B cell (primary cell): ENCODE data around the gene PIP4K2C. TPM values are rescaled to one million over a fixed set of nuclear protein-coding genes. Genes with fewer than 3 reads are reported as not detected.
A peak's percentile ranks its signal among the peaks of the same experiment; 100 is the strongest.

Experiments
- ATAC-seq: fragments of 200-7000 bp; cut with Tn5 transposase; one replicate; pipeline ENCODE4 v1.10.0; 2021; ENCODE audit warnings: low read depth, mild to moderate bottlenecking, moderate number of reproducible peaks, moderate library complexity
- CTCF ChIA-PET: fragments of 350-600 bp; sonication (Branson Sonifier 250); formaldehyde crosslinking; loops from one replicate; lab custom pipeline; 2021; ENCODE audit warnings: antibody characterized with exemption, inconsistent platforms; lab: Charles Lee
- POLR2A ChIA-PET: fragments of 350-600 bp; sonication (Branson Sonifier 250); formaldehyde crosslinking; loops from one replicate; lab custom pipeline; 2021; ENCODE audit warnings: antibody characterized with exemption; lab: Charles Lee
- DNase-seq: peaks from one replicate; pipeline ENCODE4 v3.0.0; 2013
- H2AFZ ChIP-seq: 2 replicates; pipeline ENCODE4 v1.6.1; 2012; ENCODE audit warnings: mild to moderate bottlenecking, low read depth, low read length; ENCODE audit not compliant: insufficient read depth, poor library complexity, severe bottlenecking
- H3K27ac ChIP-seq, 2 donors: 1 replicate in 1 of 2; 2 replicates in 1 of 2; pipeline ENCODE4 v1.5.1; 2012 to 2013; ENCODE audit warnings: low read length in 2 of 2, mild to moderate bottlenecking in 2 of 2, moderate library complexity in 1 of 2
- H3K27me3 ChIP-seq, 4 experiments: fragments of 200-600 bp in 1 of 4; sonication (generic) in 1 of 4; replicated peaks in 1 of 4; 1 replicate in 2 of 4; 2 replicates in 2 of 4; pipeline versions ENCODE4 v1.6.1 to v1.7.0; 2013 to 2016; ENCODE audit warnings: low read length in 3 of 4, mild to moderate bottlenecking in 2 of 4, mixed read lengths in 1 of 4, moderate library complexity in 1 of 4; ENCODE audit not compliant: insufficient read depth in 4 of 4, control insufficient read depth in 3 of 4; ENCODE audit errors: control extremely low read depth in 1 of 4
- H3K36me3 ChIP-seq, 2 experiments: replicated peaks in 1 of 2; 1 replicate in 1 of 2; 2 replicates in 1 of 2; pipeline versions ENCODE4 v1.6.1 to v1.7.1; 2013; ENCODE audit warnings: low read length in 1 of 2; ENCODE audit not compliant: insufficient read depth in 2 of 2, control insufficient read depth in 1 of 2; ENCODE audit errors: control extremely low read depth in 1 of 2, extremely low read depth in 1 of 2
- H3K4me1 ChIP-seq, 2 donors: fragments of 200-600 bp in 1 of 2; sonication (generic) in 1 of 2; 1 replicate in 1 of 2; 2 replicates in 1 of 2; pipeline versions ENCODE4 v1.5.1 to v1.6.1; 2013 to 2017; ENCODE audit warnings: low read length in 2 of 2; ENCODE audit not compliant: control insufficient read depth in 2 of 2, insufficient read depth in 2 of 2
- H3K4me2 ChIP-seq: replicated peaks from 2 replicates; pipeline ENCODE3; 2012; ENCODE audit warnings: mild to moderate bottlenecking, low read depth, low read length; ENCODE audit not compliant: poor library complexity, severe bottlenecking
- H3K4me3 ChIP-seq, 5 experiments: fragments of 200-600 bp in 1 of 5; sonication (generic) in 1 of 5; 1 replicate in 3 of 5; 2 replicates in 2 of 5; pipeline versions ENCODE4 v1.5.1 to v1.7.0; 2011 to 2016; ENCODE audit warnings: low read length in 4 of 5, mild to moderate bottlenecking in 4 of 5, low read depth in 2 of 5, control low read depth in 1 of 5, moderate library complexity in 1 of 5; ENCODE audit not compliant: insufficient read depth in 1 of 5; ENCODE audit errors: control extremely low read depth in 1 of 5, extremely low read depth in 1 of 5
- H3K79me2 ChIP-seq: fragments of 200-600 bp; sonication (generic); one replicate; pipeline ENCODE4 v1.6.0; 2016; ENCODE audit warnings: low read length; ENCODE audit not compliant: control insufficient read depth, insufficient read depth
- H3K9ac ChIP-seq: fragments of 200-600 bp; sonication (generic); 2 replicates; pipeline ENCODE4 v1.6.1; 2017; ENCODE audit warnings: mild to moderate bottlenecking, low read length, moderate library complexity
- H3K9me3 ChIP-seq, 3 donors: one replicate each; pipeline versions ENCODE4 v1.6.1 to v1.7.1; 2013; ENCODE audit warnings: low read length in 2 of 3; ENCODE audit not compliant: control insufficient read depth in 2 of 3, insufficient read depth in 1 of 3; ENCODE audit errors: control extremely low read depth in 1 of 3
- H4K20me1 ChIP-seq: 2 replicates; pipeline ENCODE4 v1.6.0; 2012; ENCODE audit warnings: mild to moderate bottlenecking, low read length; ENCODE audit not compliant: insufficient read depth, control insufficient read depth, poor library complexity, severe bottlenecking
- H3K27ac Mint-ChIP-seq: one replicate; pipeline ENCODE4 v1.8.0; 2021; ENCODE audit warnings: mixed read lengths
- H3K27me3 Mint-ChIP-seq: one replicate; pipeline ENCODE4 v1.8.0; 2021; ENCODE audit warnings: mixed read lengths
- H3K4me1 Mint-ChIP-seq: one replicate; pipeline ENCODE4 v1.8.0; 2021; ENCODE audit warnings: mixed read lengths
- H3K4me3 Mint-ChIP-seq: one replicate; pipeline ENCODE4 v1.8.0; 2021; ENCODE audit warnings: mixed read lengths
- H3K9me3 Mint-ChIP-seq: one replicate; pipeline ENCODE4 v1.8.0; 2022; ENCODE audit warnings: mixed read lengths; ENCODE audit not compliant: insufficient read depth
- EZH2 ChIP-seq: IDR thresholded peaks from 2 replicates; pipeline ENCODE4 v1.6.1; 2012; ENCODE audit warnings: borderline replicate concordance, low read depth, mild to moderate bottlenecking, moderate library complexity, low read length; ENCODE audit not compliant: insufficient read depth, poor library complexity, severe bottlenecking
- WGBS: methylation state at CpG from one replicate; pipeline ENCODE4 v1.1.5; 2013; ENCODE audit warnings: missing lambda C conversion rate; ENCODE audit not compliant: insufficient coverage; 5-methylcytosine and 5-hydroxymethylcytosine counted together
- intact Hi-C: fragments of 100-400 bp; cut with micrococcal nuclease; formaldehyde crosslinking; loops from one replicate; pipeline ENCODE4 v1.10.0; 2022
- polyA plus RNA-seq: library from polyadenylated mRNA; depleted of rRNA; stranded (reverse); fragments of >200 nt; gene quantifications from 2 replicates; pipeline ENCODE4 v1.2.3, GENCODE V29; 2012
- total RNA-seq, 2 donors: library from RNA; stranded (reverse); fragments of 120-200 nt in 1 of 2; gene quantifications; 1 replicate in 1 of 2; 2 replicates in 1 of 2; pipeline versions ENCODE4 v1.2.3 to v1.2.4, GENCODE V29; 2013 to 2022
- TF ChIP-seq, protein P1 (sequence below): fragments of 200-600 bp; IDR thresholded peaks from one replicate; pipeline ENCODE4 v1.8.0; 2022; ENCODE audit warnings: antibody characterized with exemption, mild to moderate bottlenecking

The PIP4K2C gene
- total and polyA plus RNA-seq, 2 donors (not counting 1 experiment from before 2014, with no cell fraction given), result 20.1 to 21.3 TPM

GRCh38 chr12:57609781-57610553 is 19.0 kb downstream of the PIP4K2C start:
- H2AFZ ChIP-seq, result peak overlapping the region; percentile 48
- H3K27ac Mint-ChIP-seq, result no peak overlapping the region
- H3K27me3 Mint-ChIP-seq, result peaks cover 47% of the 10 kb centered on the region
- H3K4me3 ChIP-seq, result peak overlapping the region in 1 of 5 experiments; percentile 62
- no peaks in the 10 kb centered on the region for H3K9me3 Mint-ChIP-seq
- H4K20me1 ChIP-seq, result peaks cover 4% of the 10 kb centered on the region
- ChIA-PET POLR2A (interaction anchor here (0.6 kb wide), 2 partner anchors 10 to 24 kb away, joined by 3 to 4 read pairs; no protein-coding TSS in a partner anchor), CTCF (interaction anchor here (12.6 kb wide), 1 partner anchor 27 kb away, joined by 97 read pairs; no protein-coding TSS in a partner anchor)
- ATAC-seq (no peak), DNase-seq (no peak)
- H3K79me2 ChIP-seq, result no peaks in the 10 kb centered on the region
- peak overlapping the region; percentile 63 for H3K9ac ChIP-seq
- intact Hi-C loops, result no loop called here
- peak overlapping the region; percentile 97 for H3K4me2 ChIP-seq
- H3K4me1 Mint-ChIP-seq, result peaks cover 48% of the 10 kb centered on the region
- peaks cover 0 to 11% (median 0%) of the 10 kb centered on the region in 3 donors for H3K9me3 ChIP-seq
- peaks cover 50% of the 10 kb centered on the region in 2 donors for H3K4me1 ChIP-seq
- 49% methylated on average over 20 of the region's 34 CpGs for WGBS
- TF ChIP-seq EZH2, result no peak
- TF ChIP-seq, protein P1, sequence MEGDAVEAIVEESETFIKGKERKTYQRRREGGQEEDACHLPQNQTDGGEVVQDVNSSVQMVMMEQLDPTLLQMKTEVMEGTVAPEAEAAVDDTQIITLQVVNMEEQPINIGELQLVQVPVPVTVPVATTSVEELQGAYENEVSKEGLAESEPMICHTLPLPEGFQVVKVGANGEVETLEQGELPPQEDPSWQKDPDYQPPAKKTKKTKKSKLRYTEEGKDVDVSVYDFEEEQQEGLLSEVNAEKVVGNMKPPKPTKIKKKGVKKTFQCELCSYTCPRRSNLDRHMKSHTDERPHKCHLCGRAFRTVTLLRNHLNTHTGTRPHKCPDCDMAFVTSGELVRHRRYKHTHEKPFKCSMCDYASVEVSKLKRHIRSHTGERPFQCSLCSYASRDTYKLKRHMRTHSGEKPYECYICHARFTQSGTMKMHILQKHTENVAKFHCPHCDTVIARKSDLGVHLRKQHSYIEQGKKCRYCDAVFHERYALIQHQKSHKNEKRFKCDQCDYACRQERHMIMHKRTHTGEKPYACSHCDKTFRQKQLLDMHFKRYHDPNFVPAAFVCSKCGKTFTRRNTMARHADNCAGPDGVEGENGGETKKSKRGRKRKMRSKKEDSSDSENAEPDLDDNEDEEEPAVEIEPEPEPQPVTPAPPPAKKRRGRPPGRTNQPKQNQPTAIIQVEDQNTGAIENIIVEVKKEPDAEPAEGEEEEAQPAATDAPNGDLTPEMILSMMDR, result no peak
- peaks cover 0 to 72% (median 34%) of the 10 kb centered on the region in 4 experiments for H3K27me3 ChIP-seq
- H3K36me3 ChIP-seq, result no peaks in the 10 kb centered on the region
- H3K4me3 Mint-ChIP-seq, result peak overlapping the region; percentile 81
- H3K27ac ChIP-seq, result no peak overlapping the region
